ENCODE results near the gene FKBP3. TPM values are rescaled to one million over a fixed set of nuclear protein-coding genes. Genes with fewer than 3 reads are reported as not detected.

Gene FKBP3
- total RNA-seq, 1 experiment from 2014 or later = 118 TPM

GRCh38 chr14:45078323-45078722, 56.0 kb downstream of the FKBP3 start (continued):
- TF ChIP-seq PREB (CRISPR knock-in tag; IDR thresholded peaks at IDR 0.05; ENCODE audit: borderline replicate concordance) = no peak
- TF ChIP-seq, protein P1, sequence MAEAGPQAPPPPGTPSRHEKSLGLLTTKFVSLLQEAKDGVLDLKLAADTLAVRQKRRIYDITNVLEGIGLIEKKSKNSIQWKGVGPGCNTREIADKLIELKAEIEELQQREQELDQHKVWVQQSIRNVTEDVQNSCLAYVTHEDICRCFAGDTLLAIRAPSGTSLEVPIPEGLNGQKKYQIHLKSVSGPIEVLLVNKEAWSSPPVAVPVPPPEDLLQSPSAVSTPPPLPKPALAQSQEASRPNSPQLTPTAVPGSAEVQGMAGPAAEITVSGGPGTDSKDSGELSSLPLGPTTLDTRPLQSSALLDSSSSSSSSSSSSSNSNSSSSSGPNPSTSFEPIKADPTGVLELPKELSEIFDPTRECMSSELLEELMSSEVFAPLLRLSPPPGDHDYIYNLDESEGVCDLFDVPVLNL (CRISPR knock-in tag; IDR thresholded peaks at IDR 0.05; ENCODE audit: borderline replicate concordance, low read depth) = no peak
- no peak for TF ChIP-seq GTF2I (CRISPR knock-in tag; conservative IDR thresholded peaks at IDR 0.05)
- TF ChIP-seq MXD4 (CRISPR knock-in tag; IDR thresholded peaks at IDR 0.05; ENCODE audit: borderline replicate concordance) = no peak
- TF ChIP-seq TEAD4 (CRISPR knock-in tag; IDR thresholded peaks at IDR 0.05) = no peak
- TF ChIP-seq AR (CRISPR knock-in tag; IDR thresholded peaks at IDR 0.05) = no peak
- TF ChIP-seq ZNF121 (CRISPR knock-in tag; IDR thresholded peaks at IDR 0.05) = no peak

DNA sequence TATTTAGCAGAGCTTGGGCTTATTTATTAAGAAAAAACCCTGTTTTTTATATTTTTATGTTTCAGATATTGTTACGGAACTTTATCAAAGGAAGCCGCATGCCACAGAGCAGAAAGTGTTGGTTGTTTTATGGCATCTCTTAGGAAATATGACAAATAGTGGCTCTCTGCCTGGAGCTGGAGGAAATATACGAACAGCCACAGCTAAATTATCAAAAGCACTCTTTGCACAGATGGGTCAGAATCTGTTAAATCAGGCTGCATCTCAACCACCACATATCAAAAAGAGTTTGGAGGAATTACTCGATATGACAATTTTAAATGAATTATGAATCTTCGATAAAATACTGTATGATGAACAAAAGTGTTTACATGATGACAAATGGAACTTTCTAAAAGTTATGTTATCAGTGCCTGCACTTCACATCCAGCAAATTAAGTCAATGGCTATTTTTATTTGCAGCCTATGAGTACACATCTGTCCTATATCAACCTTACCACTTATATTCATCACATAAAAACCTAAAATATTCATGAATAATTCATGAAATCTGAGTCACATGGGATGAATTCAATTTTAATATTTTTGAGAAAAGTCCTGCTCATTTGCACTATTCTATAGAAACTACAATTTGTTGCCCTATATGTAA, 60.9 kb downstream of the FKBP3 start:
- ATAC-seq (no peak), DNase-seq (ENCODE audit: low spot score) (no peak)
- H3K36me3 Mint-ChIP-seq = 0 out of 2 replicates have a peak, but pooled peaks cover 5% of the 10 kb centered on the region
- ChIA-PET POLR2A (no interaction called here), CTCF (interaction anchor here (0.6 to 1.0 kb wide), 2 partner anchors 96 to 159 kb away, joined by 3 read pairs; no protein-coding TSS in a partner anchor)
- no peak overlapping the region for H3K4me3 Mint-ChIP-seq
- no peaks in the 10 kb centered on the region for H3K9me3 Mint-ChIP-seq
- H3K27me3 Mint-ChIP-seq (ENCODE audit: low read depth) = no peaks in the 10 kb centered on the region
- H3K27ac Mint-ChIP-seq = no peak overlapping the region
- peaks cover 9% of the 10 kb centered on the region for H3K4me1 Mint-ChIP-seq
- no peak for TF ChIP-seq EMX1 (CRISPR knock-in tag; IDR thresholded peaks at IDR 0.05)
- no peak for TF ChIP-seq MAX (CRISPR knock-in tag; IDR thresholded peaks at IDR 0.05)
- no peak for TF ChIP-seq GABPB1 (CRISPR knock-in tag; IDR thresholded peaks at IDR 0.05)
- TF ChIP-seq ZNF423 (CRISPR knock-in tag; IDR thresholded peaks at IDR 0.05) = no peak
- no peak for TF ChIP-seq TP53 (CRISPR knock-in tag; IDR thresholded peaks at IDR 0.05)
- TF ChIP-seq IRF1 (CRISPR knock-in tag; IDR thresholded peaks at IDR 0.05) = no peak
- no peak for TF ChIP-seq ZNF317 (CRISPR knock-in tag; IDR thresholded peaks at IDR 0.05; ENCODE audit: borderline replicate concordance, low read depth)

GRCh38 chr14:45072126-45072525, 62.2 kb downstream of the FKBP3 start:
- Mint-ChIP-seq H3K4me3 (no peak overlapping the region), H3K27me3 (ENCODE audit: low read depth) (no peaks in the 10 kb centered on the region), H3K9me3 (no peaks in the 10 kb centered on the region), H3K27ac (peak overlapping the region; percentile 10; the same call in 1 of the 2 replicates), H3K4me1 (peaks cover 9% of the 10 kb centered on the region), H3K36me3 (0 out of 2 replicates have a peak, but pooled peaks cover 5% of the 10 kb centered on the region)
- no peak for ATAC-seq
- DNase-seq (ENCODE audit: low spot score) = no peak
- ChIA-PET CTCF (no interaction called here), POLR2A (no interaction called here)
- TF ChIP-seq NFE2L1 (CRISPR knock-in tag; IDR thresholded peaks at IDR 0.05) = no peak
- no peak for TF ChIP-seq IRF2 (CRISPR knock-in tag; IDR thresholded peaks at IDR 0.05; ENCODE audit: borderline replicate concordance, low read depth)
- no peak for TF ChIP-seq NFATC4 (CRISPR knock-in tag; IDR thresholded peaks at IDR 0.05)
- no peak for TF ChIP-seq ATF3 (CRISPR knock-in tag; conservative IDR thresholded peaks at IDR 0.05)
